T-helper 1 cell (primary cell): ENCODE results near the gene DNAJB9.

ENCODE experiments used
- DNase-seq, 5 donors: peaks; one replicate each; pipeline ENCODE4 v3.0.0-alpha.2; 2012 to 2020

The DNAJB9 gene

DNA sequence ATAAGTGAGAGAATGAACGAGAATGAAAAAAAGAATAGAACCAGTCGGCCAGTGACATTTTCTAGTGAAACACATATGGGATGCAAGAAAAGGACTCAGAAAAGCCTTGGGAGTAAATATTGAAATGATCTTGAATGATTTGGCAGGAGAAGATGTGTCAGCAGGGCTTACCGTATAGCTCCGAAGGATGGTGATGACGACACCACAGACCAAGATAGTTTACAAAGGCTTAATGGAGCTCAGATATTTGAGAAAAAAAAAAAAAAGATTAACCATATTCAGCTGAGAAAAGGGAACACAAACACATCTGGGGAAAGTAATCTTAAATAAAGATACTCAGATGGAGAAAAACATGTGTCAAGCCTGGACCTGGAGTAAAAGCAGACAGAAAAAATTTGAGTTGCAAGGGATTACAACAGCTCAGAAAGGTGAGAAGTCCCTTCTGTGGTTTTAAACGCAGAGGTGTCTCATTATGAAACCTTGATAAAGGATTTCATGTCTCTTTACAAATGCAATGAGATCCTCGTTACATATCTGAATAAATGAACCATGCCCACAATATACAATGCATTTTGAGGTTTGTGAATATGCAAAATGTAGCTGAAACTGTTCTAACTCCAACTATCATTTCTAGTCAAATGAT is 36.0 kb downstream of the DNAJB9 start:
- peak in 1 of 5 donors; percentile 34 for DNase-seq

DNA sequence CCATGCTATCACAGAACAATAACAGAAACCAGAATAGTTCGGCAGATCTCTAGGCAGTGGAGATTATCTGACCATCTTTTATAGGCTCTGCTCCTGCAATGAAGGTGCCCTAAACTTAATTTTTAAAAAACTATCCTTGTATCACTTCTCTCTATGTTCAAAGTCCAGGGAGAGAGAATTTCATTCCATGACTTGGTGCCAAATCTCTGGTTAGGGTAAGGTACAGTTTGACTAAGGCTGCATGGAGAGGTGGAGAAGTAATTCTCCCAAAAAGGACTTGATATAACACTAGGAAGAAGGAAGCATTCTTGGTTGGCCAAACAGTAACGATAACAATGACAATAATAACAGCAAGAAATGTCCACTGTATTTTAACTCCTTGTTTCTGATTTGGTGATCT is 40.0 kb downstream of the DNAJB9 start:
- DNase-seq: no peak

DNA sequence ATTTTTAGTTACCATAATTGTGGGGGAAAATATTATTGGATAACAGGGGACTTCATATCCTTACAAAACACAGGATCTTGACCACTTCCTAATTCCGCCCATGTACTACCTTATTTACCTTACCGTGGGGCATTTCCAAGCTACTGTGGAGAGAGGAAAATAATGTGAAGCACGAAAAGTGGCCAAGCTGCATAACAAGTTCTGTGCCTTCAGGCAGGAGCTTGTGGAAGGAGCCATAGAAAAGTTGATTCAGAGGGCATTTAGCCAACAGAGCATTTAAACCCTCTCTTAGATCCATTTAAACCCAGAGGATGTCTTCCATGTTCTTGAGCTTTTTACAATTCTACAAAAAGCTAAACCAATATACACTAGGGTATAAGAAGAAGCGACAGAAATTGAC is 41.6 kb downstream of the DNAJB9 start:
- DNase-seq: no peak

DNA sequence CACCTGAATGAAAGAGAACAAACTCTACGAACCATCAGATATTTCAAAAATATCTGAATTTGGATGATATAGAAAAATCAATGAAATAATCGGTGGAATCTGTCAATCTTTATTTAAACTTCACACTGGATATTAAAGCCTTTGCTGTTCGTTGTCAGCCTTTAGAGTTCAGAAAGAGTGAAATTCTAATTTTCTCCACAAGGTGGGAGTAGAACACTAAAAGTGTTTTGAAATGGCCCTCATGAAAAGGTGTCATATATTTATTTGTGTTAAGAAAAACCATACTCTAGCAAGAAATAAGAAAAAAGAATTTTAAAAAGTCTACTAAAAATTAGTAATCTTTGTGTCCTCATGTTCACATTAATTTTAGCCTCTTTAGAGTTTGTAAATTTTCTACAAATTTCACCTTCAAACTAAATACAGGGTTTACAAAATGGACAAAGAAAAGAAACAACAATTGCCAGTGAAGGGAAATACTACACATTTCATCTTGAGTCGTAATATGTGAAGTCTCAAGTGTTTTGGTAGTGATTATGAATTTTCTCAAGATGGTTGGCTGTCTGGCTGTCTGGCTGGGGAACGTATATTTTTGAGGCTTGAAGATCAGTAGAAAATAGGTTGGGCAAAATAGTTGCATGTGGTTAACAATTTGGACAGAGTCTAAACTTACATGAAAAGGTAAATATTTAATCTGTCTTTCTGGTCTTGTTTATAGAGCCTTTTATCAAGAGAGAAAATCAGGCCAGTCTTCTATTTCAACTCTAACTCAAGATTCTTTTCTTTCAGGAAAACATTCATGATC is 43.7 kb downstream of the DNAJB9 start:
- peak in 1 of 5 donors; percentile 32 for DNase-seq

DNA sequence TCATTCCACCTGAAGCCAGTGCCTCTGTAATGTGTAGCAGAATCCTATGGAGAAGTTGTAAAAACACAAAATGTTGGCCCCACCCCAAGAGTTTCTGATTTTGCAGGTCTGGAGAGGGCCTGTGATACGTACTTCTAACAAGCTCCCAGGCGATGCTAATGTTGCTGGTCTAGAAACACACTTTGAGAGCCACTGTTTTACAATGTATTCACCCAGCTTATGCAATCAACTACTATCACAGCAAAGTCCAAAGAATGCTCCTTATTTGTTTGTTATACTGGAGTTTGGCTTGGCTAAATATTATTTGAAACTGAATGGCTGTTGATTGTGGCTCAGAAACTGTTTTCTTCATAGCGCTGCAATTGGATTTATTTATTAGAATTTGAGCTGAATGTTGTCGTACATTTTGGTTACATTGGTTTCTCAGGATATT is 44.3 kb downstream of the DNAJB9 start:
- DNase-seq: no peak

GRCh38 chr7:108614896-108615295 is 45.2 kb downstream of the DNAJB9 start:
- no peak for DNase-seq

DNA sequence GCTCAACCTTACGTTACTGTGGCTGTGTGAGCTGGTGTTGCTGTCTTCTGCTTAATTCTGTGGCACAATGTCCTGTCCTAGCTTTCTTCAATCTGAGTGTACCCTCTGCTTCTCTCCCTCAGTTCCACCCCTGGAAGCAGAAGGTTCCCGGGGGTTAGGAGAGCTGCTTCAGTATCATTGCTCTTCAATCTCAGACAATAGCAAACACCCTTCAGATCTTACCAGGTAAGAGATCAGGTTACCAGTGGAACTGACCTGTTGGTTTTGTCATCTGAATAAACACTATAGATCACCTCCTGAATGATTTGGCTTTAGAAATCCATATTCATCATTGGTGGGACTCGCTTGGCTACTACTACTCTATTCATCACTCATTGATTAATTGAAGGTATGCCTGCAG is 48.4 kb downstream of the DNAJB9 start:
- DNase-seq: no peak

GRCh38 chr7:108623220-108623619 is 53.5 kb downstream of the DNAJB9 start:
- DNase-seq: no peak
